Endothelial cell of umbilical vein (primary cell): ENCODE results near the gene MTERF4. TPM values are rescaled to one million over a fixed set of nuclear protein-coding genes. Genes with fewer than 3 reads are reported as not detected.

Source experiments
- BruUV-seq: library from RNA; stranded (reverse); fragments of 400-500 nt; replicated peaks from 2 replicates; lab custom pipeline; 2021; lab: Mats Ljungman, UMichigan
- CTCF ChIA-PET: fragments of 300-600, 350-600 bp; sonication (Branson Sonifier 250); formaldehyde crosslinking; loops from one replicate; lab custom pipeline; 2021; ENCODE audit warnings: antibody characterized with exemption, inconsistent platforms; lab: Charles Lee
- POLR2A ChIA-PET: fragments of 300-600, 350-600 bp; sonication (Branson Sonifier 250); formaldehyde crosslinking; loops from one replicate; lab custom pipeline; 2021; ENCODE audit warnings: antibody characterized with exemption, inconsistent platforms; lab: Charles Lee
- DNase-seq: peaks from one replicate; pipeline ENCODE4 v3.0.0-alpha.2; 2011; ENCODE audit warnings: low read depth, low spot score
- FAIRE-seq: peaks from 2 replicates; lab custom pipeline; 2011; peaks lifted over from hg19 to GRCh38; lab: Jason Lieb, UNC
- H2AFZ ChIP-seq: 2 replicates; pipeline ENCODE4 v1.6.0; 2012; ENCODE audit warnings: low read depth, low read length, control low read depth, inconsistent platforms
- H3K27ac ChIP-seq: 2 replicates; pipeline ENCODE4 v1.5.1; 2011; ENCODE audit warnings: low read depth, mild to moderate bottlenecking, control low read depth, low read length, moderate library complexity; ENCODE audit not compliant: insufficient read depth
- H3K27me3 ChIP-seq, 2 experiments: 2 replicates each; pipeline versions ENCODE4 v1.6.0 to v1.6.1; 2011; ENCODE audit warnings: low read length in 2 of 2, mixed read lengths in 1 of 2; ENCODE audit not compliant: control insufficient read depth in 2 of 2, insufficient read depth in 2 of 2
- H3K36me3 ChIP-seq, 2 experiments: 2 replicates in 1 of 2; 3 replicates in 1 of 2; pipeline ENCODE4 v1.5.1; 2011; ENCODE audit warnings: low read length in 2 of 2, mild to moderate bottlenecking in 1 of 2, moderate library complexity in 1 of 2; ENCODE audit not compliant: control insufficient read depth in 2 of 2, insufficient read depth in 2 of 2; ENCODE audit errors: extremely low read depth in 1 of 2
- H3K4me1 ChIP-seq: 3 replicates; pipeline ENCODE4 v1.5.1; 2011; ENCODE audit warnings: mild to moderate bottlenecking, low read length; ENCODE audit not compliant: control insufficient read depth, insufficient read depth; ENCODE audit errors: extremely low read depth
- H3K4me2 ChIP-seq: 2 replicates; pipeline ENCODE4 v1.6.1; 2011; ENCODE audit warnings: low read length, control low read depth, mixed read lengths; ENCODE audit not compliant: insufficient read depth
- H3K4me3 ChIP-seq, 3 experiments: fragments of 200-600 bp in 1 of 3; sonication (generic), shearing (Covaris generic) in 1 of 3; replicated peaks in 1 of 3; 2 replicates each; pipeline ENCODE4 v1.5.1; 2011 to 2016; ENCODE audit warnings: control low read depth in 3 of 3, low read length in 3 of 3, mild to moderate bottlenecking in 2 of 3, inconsistent platforms in 1 of 3, low read depth in 1 of 3, moderate library complexity in 1 of 3; ENCODE audit not compliant: insufficient read depth in 1 of 3
- H3K79me2 ChIP-seq: 2 replicates; pipeline ENCODE4 v1.6.0; 2012; ENCODE audit warnings: low read length, inconsistent platforms; ENCODE audit not compliant: control insufficient read depth, insufficient read depth
- H3K9ac ChIP-seq: replicated peaks from 2 replicates; pipeline ENCODE3; 2011; ENCODE audit warnings: low read length, control low read depth; ENCODE audit not compliant: insufficient read depth; ENCODE audit errors: extremely low read depth
- H3K9me1 ChIP-seq: replicated peaks from 3 replicates; pipeline ENCODE4 v1.6.0; 2011; ENCODE audit warnings: mild to moderate bottlenecking, low read length; ENCODE audit not compliant: control insufficient read depth, insufficient read depth; ENCODE audit errors: extremely low read depth
- H3K9me3 ChIP-seq: replicated peaks from 2 replicates; pipeline ENCODE4 v1.5.1; 2012; ENCODE audit warnings: low read length, inconsistent platforms; ENCODE audit not compliant: control insufficient read depth, insufficient read depth
- H4K20me1 ChIP-seq: replicated peaks from 2 replicates; pipeline ENCODE3; 2011; ENCODE audit warnings: mild to moderate bottlenecking, low read length; ENCODE audit not compliant: control insufficient read depth, insufficient read depth; ENCODE audit errors: extremely low read depth
- CTCF ChIP-seq, 2 donors: IDR thresholded peaks; 1 replicate in 1 of 2; 2 replicates in 1 of 2; pipeline ENCODE4 v1.5.1; 2011; ENCODE audit warnings: low read length in 2 of 2, mild to moderate bottlenecking in 2 of 2, moderate library complexity in 2 of 2, control low read depth in 1 of 2, inconsistent platforms in 1 of 2, low read depth in 1 of 2; ENCODE audit not compliant: insufficient read depth in 1 of 2; ENCODE audit errors: extremely low read depth in 1 of 2
- EZH2 ChIP-seq: IDR thresholded peaks from 2 replicates; pipeline ENCODE4 v1.6.1; 2012; ENCODE audit warnings: borderline replicate concordance, low read depth, mild to moderate bottlenecking, moderate library complexity, low read length, inconsistent platforms; ENCODE audit not compliant: severe bottlenecking
- FOS ChIP-seq: IDR thresholded peaks from 2 replicates; pipeline ENCODE4 v1.6.1; 2011; ENCODE audit warnings: mild to moderate bottlenecking, low read length, moderate library complexity, borderline replicate concordance; ENCODE audit not compliant: insufficient read depth
- MAX ChIP-seq: IDR thresholded peaks from 2 replicates; pipeline ENCODE4 v1.6.1; 2011; ENCODE audit not compliant: insufficient read depth, insufficient read length
- POLR2A ChIP-seq: IDR thresholded peaks from 2 replicates; pipeline ENCODE4 v1.6.1; 2012; ENCODE audit warnings: low read depth, mild to moderate bottlenecking, control low read depth, low read length
- POLR2AphosphoS5 ChIP-seq: IDR thresholded peaks from 2 replicates; pipeline ENCODE4 v1.6.1; 2012; ENCODE audit warnings: low read depth, mild to moderate bottlenecking, control low read depth, low read length, moderate library complexity; ENCODE audit not compliant: insufficient read depth
- dilution Hi-C: fragments of 300-500 bp; cut with MboI; formaldehyde crosslinking; loops from one replicate; pipeline ENCODE4 v1.15.0; 2019; ENCODE audit warnings: low sequenced_read_pairs; ENCODE audit not compliant: extremely low pct_ligation_motif_present
- intact Hi-C: fragments of 100-400 bp; cut with micrococcal nuclease; formaldehyde crosslinking; loops from one replicate; pipeline ENCODE4 v1.10.0; 2022
- polyA plus RNA-seq, 4 experiments: library from polyadenylated mRNA; depleted of rRNA in 3 of 4; stranded (reverse) in 3 of 4; unstranded in 1 of 4; fragments of >200 nt; gene quantifications; 2 replicates each; pipeline versions ENCODE4 v1.2.1 to v1.2.3, GENCODE V29; 2011 to 2012; ENCODE audit warnings: missing spikeins in 1 of 4
- total RNA-seq: library from RNA; stranded (reverse); gene quantifications from 2 replicates; pipeline ENCODE4 v1.2.3, GENCODE V29; 2021

MTERF4 gene
- total and polyA plus RNA-seq, 2 donors (not counting 3 experiments of a cell fraction or from before 2014, with no cell fraction given): 14.7 to 27.3 TPM

- dilution Hi-C loops (no loop called here), intact Hi-C loops (loop anchor here (10.0 kb wide), 1 partner anchor 160 kb away; no protein-coding TSS in a partner anchor)
- H3K27me3 ChIP-seq: no peaks in the 10 kb centered on the region
- FAIRE-seq (no peak), DNase-seq (no peak)
- no peak overlapping the region for H3K9ac ChIP-seq
- no peaks in the 10 kb centered on the region for H3K4me1 ChIP-seq
- H3K79me2 ChIP-seq: no peaks in the 10 kb centered on the region
- no peaks in the 10 kb centered on the region for H4K20me1 ChIP-seq
- BruUV-seq: no TSS peak
- CTCF ChIA-PET: no interaction called here
- H3K9me3 ChIP-seq: no peaks in the 10 kb centered on the region
- no peaks in the 10 kb centered on the region for H3K9me1 ChIP-seq
- no peak overlapping the region for H2AFZ ChIP-seq
- no peak overlapping the region for H3K4me2 ChIP-seq
- H3K4me3 ChIP-seq: no peak overlapping the region
- TF ChIP-seq MAX (no peak), FOS (no peak), POLR2A (no peak), EZH2 (no peak), POLR2AphosphoS5 (no peak), CTCF (IDR thresholded peaks at IDR 0.05; ENCODE audit: extremely low read depth in 1 of 2, insufficient read depth in 1 of 2, low read depth in 1 of 2, low read length in 2 of 2) (no peak)
- peaks cover 0 to 2% of the 10 kb centered on the region in 2 experiments for H3K36me3 ChIP-seq
- POLR2A ChIA-PET: no interaction called here
- H3K27ac ChIP-seq: no peak overlapping the region
Observed at GRCh38 chr2:241074901-241075540, 27.1 kb downstream of the MTERF4 start.
